Vagina (tissue), 2 donors: ENCODE measurements around the gene TMEM11.

Experiments used
- CTCF ChIP-seq, 3 experiments: fragments of 450-650 bp in 2 of 3; fragments of 200-600 bp in 1 of 3; sonication (generic) in 1 of 3; IDR thresholded peaks; one replicate each; pipeline ENCODE4 v1.5.1; 2017 to 2019; ENCODE audit warnings: antibody characterized with exemption in 3 of 3, mild to moderate bottlenecking in 2 of 3, moderate library complexity in 2 of 3
- POLR2A ChIP-seq, 2 donors: fragments of 450-650 bp; IDR thresholded peaks; one replicate each; pipeline ENCODE4 v1.6.1; 2017; ENCODE audit warnings: antibody characterized with exemption in 2 of 2, mild to moderate bottlenecking in 2 of 2, moderate library complexity in 2 of 2

GRCh38 chr17:21199856-21200255 lies 14.1 kb downstream of the TMEM11 start:
- TF ChIP-seq CTCF (IDR thresholded peaks at IDR 0.05) (no peak), POLR2A (IDR thresholded peaks at IDR 0.05) (no peak)
